ENCODE results near the gene CAPRIN1. TPM values are rescaled to one million over a fixed set of nuclear protein-coding genes. Genes with fewer than 3 reads are reported as not detected.

CAPRIN1 gene
- total and polyA plus RNA-seq, 2 of the 8 experiments (the other 6 are each of a cell fraction or from before 2014, with no cell fraction given) = 221 to 317 TPM

DNA sequence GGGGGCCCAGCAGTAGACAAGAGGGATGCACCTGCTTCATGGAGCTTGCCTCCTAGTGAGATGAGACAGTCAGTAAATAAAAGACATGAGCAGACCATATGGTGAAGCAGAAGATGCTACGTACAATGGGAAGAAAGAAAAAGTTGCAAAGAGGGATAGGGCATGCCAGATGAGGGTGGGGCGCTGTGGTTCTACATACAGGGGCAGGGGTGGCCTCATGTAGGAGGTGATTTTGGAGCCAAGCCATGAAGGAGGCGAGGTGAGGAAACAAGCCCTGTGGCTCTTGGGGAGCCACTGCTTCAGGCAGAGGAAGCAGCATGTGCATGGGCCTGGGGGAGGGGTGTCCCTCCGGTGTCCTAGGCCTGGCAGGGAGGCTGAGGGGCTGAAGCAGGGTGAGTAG is 69.1 kb downstream of the CAPRIN1 start:
- no peak overlapping the region for H2BK12ac ChIP-seq (ENCODE audit: low read depth, low read length)
- CTCF ChIA-PET (ENCODE audit: partially characterized antibody) = no interaction called here
- no peaks in the 10 kb centered on the region for H3K23me2 ChIP-seq (ENCODE audit: low read depth, low read length)
- no peak overlapping the region for H3K4me2 ChIP-seq (ENCODE audit: insufficient read depth in 1 of 2, low read depth in 2 of 2, low read length in 2 of 2)
- no peak overlapping the region for H3K18ac ChIP-seq (ENCODE audit: extremely low read depth, low read length)
- DNase-seq (ENCODE audit: low read depth in 1 of 2, low spot score in 2 of 2) (no peak), FAIRE-seq (no peak)
- no peak overlapping the region for H4K8ac ChIP-seq (ENCODE audit: extremely low read depth, insufficient read depth, low read length)
- H3K27ac ChIP-seq (ENCODE audit: low read depth, low read length) = no peak overlapping the region
- no peak overlapping the region for H3K14ac ChIP-seq (ENCODE audit: insufficient read length)
- POLR2A ChIA-PET (ENCODE audit: partially characterized antibody) = no interaction called here
- no peaks in the 10 kb centered on the region for H3K27me3 ChIP-seq (replicated peaks in 1 of 4; ENCODE audit: control insufficient read depth in 3 of 4, extremely low read depth in 1 of 4, insufficient read depth in 3 of 4, low read length in 3 of 4)
- H2BK5ac ChIP-seq (ENCODE audit: low read depth, low read length) = no peak overlapping the region
- peaks cover 0 to 10% of the 10 kb centered on the region in 2 experiments for H4K20me1 ChIP-seq (replicated peaks in 1 of 2; ENCODE audit: control insufficient read depth in 1 of 2, insufficient read depth in 2 of 2, low read length in 2 of 2)
- H4K91ac ChIP-seq (replicated peaks; ENCODE audit: insufficient read length, low read length) = no peak overlapping the region
- H3K56ac ChIP-seq (replicated peaks; ENCODE audit: insufficient read length, low read depth, low read length) = no peak overlapping the region
- H3K36me3 ChIP-seq (ENCODE audit: control insufficient read depth in 2 of 4, insufficient read depth in 4 of 4, low read length in 3 of 4) = peaks cover 27 to 80% (median 72%) of the 10 kb centered on the region in 4 experiments
- H2AFZ ChIP-seq (ENCODE audit: low read length) = no peak overlapping the region
- H2BK120ac ChIP-seq (replicated peaks; ENCODE audit: low read depth, low read length) = no peak overlapping the region
- no peaks in the 10 kb centered on the region for H3K79me2 ChIP-seq (ENCODE audit: control insufficient read depth in 1 of 2, insufficient read depth in 2 of 2, low read length in 2 of 2)
- no peaks in the 10 kb centered on the region; the same call in 1 of the 2 replicates for H3K79me1 ChIP-seq (ENCODE audit: low read depth, low read length)
- no peaks in the 10 kb centered on the region for H3K4me1 ChIP-seq (replicated peaks in 1 of 4; ENCODE audit: control insufficient read depth in 3 of 4, insufficient read depth in 4 of 4, low read length in 3 of 4)
- TF ChIP-seq JUND (IDR thresholded peaks at IDR 0.05; ENCODE audit: low read length) (no peak), CEBPB (IDR thresholded peaks at IDR 0.05; ENCODE audit: low read depth, low read length) (no peak), SIX5 (IDR thresholded peaks at IDR 0.05; ENCODE audit: low read depth, low read length) (no peak), NRF1 (IDR thresholded peaks at IDR 0.05; ENCODE audit: low read depth, low read length) (no peak), EZH2 (IDR thresholded peaks at IDR 0.05; ENCODE audit: low read depth, low read length, severe bottlenecking) (no peak), SUZ12 (IDR thresholded peaks at IDR 0.05; ENCODE audit: low read length) (no peak), KDM5A (IDR thresholded peaks at IDR 0.05; ENCODE audit: low read length) (no peak)
- TF ChIP-seq, protein P1, sequence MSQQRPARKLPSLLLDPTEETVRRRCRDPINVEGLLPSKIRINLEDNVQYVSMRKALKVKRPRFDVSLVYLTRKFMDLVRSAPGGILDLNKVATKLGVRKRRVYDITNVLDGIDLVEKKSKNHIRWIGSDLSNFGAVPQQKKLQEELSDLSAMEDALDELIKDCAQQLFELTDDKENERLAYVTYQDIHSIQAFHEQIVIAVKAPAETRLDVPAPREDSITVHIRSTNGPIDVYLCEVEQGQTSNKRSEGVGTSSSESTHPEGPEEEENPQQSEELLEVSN (IDR thresholded peaks at IDR 0.05) = no peak
- H3K9ac ChIP-seq (replicated peaks in 1 of 4; ENCODE audit: extremely low read depth in 1 of 4, low read depth in 3 of 4, low read length in 3 of 4) = no peak overlapping the region
- no peak overlapping the region for H2BK20ac ChIP-seq (ENCODE audit: low read length)
- H2AK5ac ChIP-seq (ENCODE audit: low read depth, low read length) = no peak overlapping the region
- no peak overlapping the region for H3K23ac ChIP-seq (ENCODE audit: insufficient read length)
- no peak overlapping the region for H3K4me3 ChIP-seq (ENCODE audit: extremely low read depth in 1 of 4, insufficient read depth in 2 of 4, low read depth in 3 of 4, low read length in 4 of 4)
- WGBS, 2 experiments (ENCODE audit: extremely low coverage in 1 of 2, insufficient coverage in 1 of 2, insufficient read length in 1 of 2, insufficient replicate concordance in 2 of 2, low coverage in 1 of 2, low lambda C conversion rate in 2 of 2, missing lambda C conversion rate in 1 of 2) = 95% methylated on average over 4 of the region's 4 CpGs; no CpG with 5 or more reads in 1 of the 2 experiments
- H3K9me3 ChIP-seq (ENCODE audit: insufficient read depth in 2 of 2, low read depth in 1 of 2, low read length in 1 of 2) = no peaks in the 10 kb centered on the region
- no peak overlapping the region for H2BK15ac ChIP-seq (ENCODE audit: low read length)
- H3K4ac ChIP-seq (replicated peaks; ENCODE audit: insufficient read length, low read depth, low read length) = no peak overlapping the region
- no peak overlapping the region for H4K5ac ChIP-seq (ENCODE audit: insufficient read length, low read depth, low read length)
